OCI-LY1 (cell line): ENCODE data around the gene IGSF9B.

Experiments
- CTCF ChIP-seq: fragments of 200-600 bp; sonication (generic), shearing (Covaris generic); IDR thresholded peaks from 2 replicates; pipeline ENCODE4 v1.5.1; 2017; ENCODE audit warnings: mild to moderate bottlenecking, antibody characterized with exemption, low read length, moderate library complexity, mixed read lengths
- EZH2 ChIP-seq: fragments of 200-600 bp; sonication (generic), shearing (Covaris generic); IDR thresholded peaks from 2 replicates; pipeline ENCODE4 v1.8.0; 2017; ENCODE audit warnings: borderline replicate concordance, mixed run types, mild to moderate bottlenecking, antibody characterized with exemption, low read length, moderate library complexity, mixed read lengths

- TF ChIP-seq CTCF (no peak), EZH2 (no peak)
Measured at GRCh38 chr11:133961890-133962289, 5.1 kb upstream of the IGSF9B start.
